Activated CD8-positive, alpha-beta T cell treated with anti-CD3 and anti-CD28 coated beads, Interleukin-2, amount 10 ng/mL, durations not matched to agents 7 days and 5 days (primary cell): Measurements from ENCODE around the gene ERH. TPM values are rescaled to one million over a fixed set of nuclear protein-coding genes. Genes with fewer than 3 reads are reported as not detected.

Experiments
- ATAC-seq: fragments of 150-1000 bp; cut with Tn5 transposase; one replicate; pipeline ENCODE4 v1.10.0; 2021; ENCODE audit warnings: moderate library complexity
- CTCF ChIA-PET: fragments of 350-600 bp; sonication (Branson Sonifier 250); formaldehyde crosslinking; loops from one replicate; lab custom pipeline; 2021; ENCODE audit warnings: antibody characterized with exemption; lab: Charles Lee
- POLR2A ChIA-PET: fragments of 350-600 bp; sonication (Branson Sonifier 250); formaldehyde crosslinking; loops from one replicate; lab custom pipeline; 2021; ENCODE audit warnings: antibody characterized with exemption; lab: Charles Lee
- DNase-seq: peaks from one replicate; pipeline ENCODE4 v3.0.0-alpha.2; 2020
- H3K27ac Mint-ChIP-seq: one replicate; pipeline ENCODE4 v1.8.0; 2021; ENCODE audit warnings: mild to moderate bottlenecking, mixed read lengths
- H3K27me3 Mint-ChIP-seq: one replicate; pipeline ENCODE4 v1.8.0; 2021; ENCODE audit warnings: low read depth, mixed read lengths
- H3K36me3 Mint-ChIP-seq: one replicate; pipeline ENCODE4 v1.8.0; 2021; ENCODE audit warnings: low read depth, mixed read lengths
- H3K4me1 Mint-ChIP-seq: one replicate; pipeline ENCODE4 v1.8.0; 2021; ENCODE audit warnings: low read depth, mixed read lengths
- H3K4me3 Mint-ChIP-seq: one replicate; pipeline ENCODE4 v1.8.0; 2021; ENCODE audit warnings: mild to moderate bottlenecking, mixed read lengths
- H3K9me3 Mint-ChIP-seq: one replicate; pipeline ENCODE4 v1.8.0; 2022; ENCODE audit warnings: mixed read lengths; ENCODE audit not compliant: insufficient read depth
- total RNA-seq, 2 experiments: library from RNA; stranded (reverse); gene quantifications; one replicate each; pipeline ENCODE4 v1.2.3, GENCODE V29; 2021

The ERH gene
- total RNA-seq, 2 experiments from 2014 or later = 290 to 318 TPM

DNA sequence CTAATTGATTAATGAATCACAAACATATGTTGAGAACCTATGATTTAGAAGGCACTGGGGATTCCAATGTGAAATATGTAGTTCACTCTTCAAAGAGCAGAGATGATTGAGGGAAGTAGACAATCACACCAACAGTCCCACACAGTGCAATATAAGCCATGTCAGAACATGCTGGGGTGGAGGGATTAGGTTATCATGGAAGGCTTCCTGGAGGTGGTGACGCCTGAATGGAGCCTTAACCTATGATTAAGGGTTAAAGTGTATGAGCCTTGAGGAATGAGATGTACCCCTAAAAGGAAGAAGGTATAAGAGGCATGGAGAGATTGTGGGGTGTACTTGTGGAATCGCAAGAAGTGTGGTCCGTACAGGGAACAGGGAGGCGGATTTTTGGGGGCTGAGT lies 31.3 kb downstream of the ERH start:
- ChIA-PET CTCF (interaction anchor here (0.8 to 1.2 kb wide), 3 partner anchors 12 to 238 kb away, joined by 3 read pairs; no protein-coding TSS in a partner anchor), POLR2A (no interaction called here)
- no peaks in the 10 kb centered on the region for H3K27me3 Mint-ChIP-seq
- no peaks in the 10 kb centered on the region for H3K36me3 Mint-ChIP-seq
- H3K27ac Mint-ChIP-seq = no peak overlapping the region
- DNase-seq (no peak), ATAC-seq (no peak)
- H3K9me3 Mint-ChIP-seq = no peaks in the 10 kb centered on the region
- H3K4me1 Mint-ChIP-seq = no peaks in the 10 kb centered on the region
- no peak overlapping the region for H3K4me3 Mint-ChIP-seq

DNA sequence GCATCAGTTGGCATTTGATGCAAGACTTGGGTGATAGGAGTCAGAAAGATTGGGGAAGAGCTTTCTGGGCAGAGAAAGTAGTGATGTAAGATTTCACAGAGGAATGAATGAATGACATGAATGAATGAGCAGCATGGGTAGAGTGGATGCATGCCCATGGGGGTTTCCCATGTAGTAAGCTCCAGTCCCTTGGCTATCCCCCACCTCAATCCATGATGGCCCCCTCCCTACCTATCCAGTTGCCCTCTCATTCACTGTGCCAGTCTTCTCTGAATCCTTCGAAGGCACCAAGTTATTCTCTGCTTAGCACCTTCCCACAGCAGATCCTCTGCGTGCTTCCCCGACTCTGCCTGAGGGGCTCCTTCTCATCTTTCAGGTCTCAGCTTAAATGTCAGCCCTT lies 32.0 kb downstream of the ERH start:
- Mint-ChIP-seq H3K27me3 (no peaks in the 10 kb centered on the region), H3K27ac (no peak overlapping the region), H3K4me1 (no peaks in the 10 kb centered on the region), H3K9me3 (no peaks in the 10 kb centered on the region), H3K4me3 (no peak overlapping the region), H3K36me3 (no peaks in the 10 kb centered on the region)
- ChIA-PET POLR2A (interaction anchor here (0.6 kb wide), 1 partner anchor 16 kb away, joined by 3 read pairs; no protein-coding TSS in a partner anchor), CTCF (interaction anchor here (0.8 to 1.2 kb wide), 4 partner anchors 11 to 237 kb away, joined by 3 read pairs; partner anchors contain the start of genes ERH and SLC39A9)
- ATAC-seq (no peak), DNase-seq (no peak)

DNA sequence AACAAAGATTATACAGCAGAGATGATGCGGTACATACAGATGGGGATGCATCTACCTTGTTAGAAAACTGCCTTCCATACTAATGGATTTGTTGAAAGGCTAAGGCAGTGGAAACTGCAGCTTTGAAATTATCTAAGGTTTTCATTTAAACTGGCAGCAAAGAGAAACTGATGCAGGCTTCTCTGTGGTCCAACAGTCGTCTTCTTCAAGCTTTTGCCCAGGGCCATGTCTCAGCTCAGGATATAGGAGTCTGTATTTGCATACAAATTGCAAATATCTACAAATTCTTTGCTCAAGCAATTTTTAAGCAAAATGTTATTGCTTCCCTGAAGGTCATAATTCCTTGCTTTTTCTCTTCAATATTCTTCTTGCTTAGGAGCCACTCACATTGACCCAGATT lies 33.7 kb downstream of the ERH start:
- Mint-ChIP-seq H3K4me1 (no peaks in the 10 kb centered on the region), H3K9me3 (no peaks in the 10 kb centered on the region)

DNA sequence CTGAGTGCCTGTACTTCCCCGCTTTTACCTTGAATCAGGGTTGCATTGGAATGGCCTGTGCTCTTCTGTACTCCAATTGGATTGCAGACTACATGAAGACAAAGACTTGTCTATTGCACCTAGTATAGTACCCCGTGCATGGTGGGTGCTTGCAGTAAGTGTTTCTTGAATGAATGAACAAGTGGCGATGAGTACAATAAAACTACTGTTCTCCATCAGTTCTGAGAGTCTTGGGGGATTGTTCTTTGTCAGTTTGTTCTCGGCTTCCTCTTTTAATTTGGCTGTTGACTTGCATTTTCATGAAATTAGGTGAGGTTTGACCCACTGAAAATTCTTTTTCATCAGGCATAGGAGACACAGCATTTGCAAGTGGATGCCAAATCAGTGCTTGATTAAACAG lies 34.1 kb downstream of the ERH start:
- ATAC-seq (no peak), DNase-seq (no peak)
- Mint-ChIP-seq H3K27ac (no peak overlapping the region), H3K4me1 (no peaks in the 10 kb centered on the region), H3K4me3 (no peak overlapping the region), H3K27me3 (no peaks in the 10 kb centered on the region), H3K9me3 (no peaks in the 10 kb centered on the region), H3K36me3 (no peaks in the 10 kb centered on the region)
- ChIA-PET CTCF (interaction anchor here (0.5 to 2.0 kb wide), 2 partner anchors 12 to 1655 kb away, joined by 3 to 6 read pairs; no protein-coding TSS in a partner anchor), POLR2A (interaction anchor here (1.3 kb wide), 1 partner anchor 12 kb away, joined by 3 read pairs; no protein-coding TSS in a partner anchor)

More for the DNA sequence above, 33.7 kb downstream of the ERH start:
- no peak overlapping the region for H3K4me3 Mint-ChIP-seq
- no peak overlapping the region for H3K27ac Mint-ChIP-seq
- DNase-seq = no peak
- ATAC-seq = no peak
- H3K27me3 Mint-ChIP-seq = no peaks in the 10 kb centered on the region
- H3K36me3 Mint-ChIP-seq = no peaks in the 10 kb centered on the region
- ChIA-PET CTCF (interaction anchor here (0.5 kb wide), 1 partner anchor 1655 kb away, joined by 3 read pairs; no protein-coding TSS in a partner anchor), POLR2A (interaction anchor here (1.3 kb wide), 1 partner anchor 12 kb away, joined by 3 read pairs; no protein-coding TSS in a partner anchor)

DNA sequence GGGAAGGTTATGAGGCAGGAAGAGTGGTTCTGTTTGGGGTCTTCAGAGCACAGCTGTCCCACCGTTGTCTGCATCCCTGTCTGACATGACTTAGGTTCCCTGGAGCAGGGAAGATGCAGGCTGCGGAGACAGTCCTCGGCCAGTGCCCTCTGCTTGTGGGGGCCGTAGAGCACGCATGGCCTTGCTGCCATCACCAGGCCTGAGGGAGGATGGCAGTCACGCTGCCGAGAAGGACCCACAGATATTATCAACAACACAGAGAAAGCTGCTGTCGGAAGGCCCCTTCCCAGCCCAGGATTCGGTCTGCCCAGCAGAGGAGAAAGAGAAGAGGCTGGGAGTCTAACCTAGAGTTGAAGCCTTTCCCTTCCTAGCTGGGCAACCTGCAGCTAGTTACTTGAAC lies 35.0 kb downstream of the ERH start:
- CTCF ChIA-PET = interaction anchor here (0.8 to 2.2 kb wide), 5 partner anchors 11 to 121 kb away, joined by 3 to 11 read pairs (median 4); no protein-coding TSS in a partner anchor
- no peaks in the 10 kb centered on the region for H3K27me3 Mint-ChIP-seq
- POLR2A ChIA-PET = no interaction called here
- no peak overlapping the region for H3K27ac Mint-ChIP-seq
- no peaks in the 10 kb centered on the region for H3K9me3 Mint-ChIP-seq
- H3K36me3 Mint-ChIP-seq = no peaks in the 10 kb centered on the region
- no peak for DNase-seq
- no peaks in the 10 kb centered on the region for H3K4me1 Mint-ChIP-seq
- ATAC-seq = no peak
- H3K4me3 Mint-ChIP-seq = no peak overlapping the region

DNA sequence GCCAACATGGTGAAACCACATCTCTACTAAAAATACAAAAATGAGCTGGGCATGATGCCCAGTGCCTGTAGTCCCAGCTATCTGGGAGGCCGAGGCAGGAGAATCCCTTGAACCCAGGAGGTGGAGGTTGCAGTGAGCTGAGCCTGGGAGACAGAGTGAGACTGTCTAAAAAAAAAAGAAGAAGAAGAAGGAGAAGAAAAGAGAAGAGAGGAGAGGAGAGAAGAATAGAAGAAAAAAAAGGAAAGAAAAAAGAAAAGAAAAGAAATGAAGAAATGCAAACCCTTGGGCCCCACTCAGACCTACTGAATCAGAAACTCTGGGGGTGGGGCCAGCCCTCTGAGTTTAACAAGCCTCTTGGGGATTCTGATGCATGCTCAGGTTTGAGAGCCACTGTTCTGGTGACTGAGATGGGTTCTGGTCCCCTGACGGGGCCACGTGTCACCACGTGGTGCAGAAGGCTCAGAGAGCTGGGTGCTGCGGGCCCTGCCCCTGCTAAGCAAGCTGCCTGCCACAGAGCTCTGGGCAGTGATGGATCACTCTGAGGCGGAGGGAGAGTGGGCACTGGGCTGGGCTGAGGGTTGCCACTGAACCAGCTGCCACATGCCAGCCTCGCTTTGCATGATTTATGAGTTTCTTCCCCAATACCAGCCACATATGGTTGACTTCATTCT lies 37.5 kb downstream of the ERH start:
- POLR2A ChIA-PET = no interaction called here
- H3K27me3 Mint-ChIP-seq = no peaks in the 10 kb centered on the region
- CTCF ChIA-PET = no interaction called here
- no peak overlapping the region for H3K27ac Mint-ChIP-seq
- DNase-seq (no peak), ATAC-seq (no peak)
- H3K4me3 Mint-ChIP-seq = no peak overlapping the region
- H3K9me3 Mint-ChIP-seq = no peaks in the 10 kb centered on the region
- no peaks in the 10 kb centered on the region for H3K36me3 Mint-ChIP-seq
- no peaks in the 10 kb centered on the region for H3K4me1 Mint-ChIP-seq

DNA sequence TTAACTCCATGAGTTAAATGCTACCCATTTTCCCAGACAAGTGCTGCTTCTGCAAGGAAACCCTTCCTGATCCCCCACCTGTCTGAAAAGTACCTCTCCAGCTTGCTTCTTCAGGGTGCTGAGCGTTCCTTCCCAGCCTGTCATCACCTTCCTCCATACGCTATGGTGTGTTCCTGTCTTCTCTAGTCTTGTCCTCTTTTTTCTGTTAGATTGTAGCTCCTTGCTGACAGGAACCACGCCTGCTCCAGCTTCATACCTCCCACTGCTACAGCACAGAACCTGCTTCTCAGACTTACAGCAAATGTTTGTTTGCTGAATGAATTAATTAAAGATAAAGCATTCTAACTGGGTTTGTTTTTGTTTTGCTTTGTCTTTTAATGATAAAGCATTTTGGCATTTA lies 39.1 kb downstream of the ERH start:
- no peak for DNase-seq
- Mint-ChIP-seq H3K9me3 (no peaks in the 10 kb centered on the region), H3K27me3 (no peaks in the 10 kb centered on the region), H3K4me3 (no peak overlapping the region), H3K4me1 (peaks cover 15% of the 10 kb centered on the region), H3K27ac (no peak overlapping the region), H3K36me3 (peaks cover 2% of the 10 kb centered on the region)
- ATAC-seq = no peak
- ChIA-PET POLR2A (no interaction called here), CTCF (interaction anchor here (1.5 kb wide), 1 partner anchor 40 kb away, joined by 3 read pairs; the partner anchor contains the start of genes ERH and SLC39A9)

DNA sequence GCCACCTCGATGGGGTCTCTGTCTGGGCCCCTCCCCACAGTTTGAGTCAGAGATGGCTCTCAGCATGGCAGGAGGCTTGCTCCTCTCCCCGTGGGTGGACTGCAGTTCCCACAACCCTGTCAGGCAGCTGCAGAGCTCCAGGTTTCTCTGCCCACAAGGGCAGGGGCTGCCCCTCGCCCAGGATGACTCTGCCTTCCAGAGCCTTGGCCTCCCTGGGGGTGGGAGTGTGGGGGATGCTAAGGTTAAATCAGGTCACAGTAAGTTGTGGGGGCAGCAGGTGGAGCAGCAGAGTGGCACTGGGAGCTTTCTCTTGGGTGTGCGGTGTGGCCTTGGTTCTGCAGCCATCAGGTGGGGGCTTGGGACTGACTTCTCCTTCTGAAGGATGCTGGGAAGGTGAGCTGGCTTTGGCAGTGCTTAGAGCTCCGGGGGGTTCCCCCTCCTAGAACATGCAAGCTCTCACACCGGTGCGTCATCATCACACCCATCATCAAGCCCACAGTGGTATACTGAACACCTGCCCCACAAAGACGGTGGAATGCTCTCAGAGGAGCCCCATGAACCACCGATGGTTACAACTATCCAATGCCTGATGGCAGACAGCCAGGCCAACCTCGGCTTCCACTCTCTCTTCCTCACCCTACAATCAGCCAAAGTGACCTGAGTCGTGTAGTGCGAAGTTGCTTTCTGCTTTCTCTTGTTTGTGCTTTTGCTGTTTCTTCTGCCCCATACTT lies 39.7 kb downstream of the ERH start:
- Mint-ChIP-seq H3K4me3 (no peak overlapping the region), H3K9me3 (no peaks in the 10 kb centered on the region), H3K4me1 (peaks cover 20% of the 10 kb centered on the region), H3K27ac (no peak overlapping the region), H3K27me3 (no peaks in the 10 kb centered on the region), H3K36me3 (peaks cover 2% of the 10 kb centered on the region)
- DNase-seq (no peak), ATAC-seq (no peak)
- POLR2A ChIA-PET = no interaction called here
- CTCF ChIA-PET = interaction anchor here (1.5 kb wide), 1 partner anchor 40 kb away, joined by 3 read pairs; the partner anchor contains the start of genes ERH and SLC39A9

DNA sequence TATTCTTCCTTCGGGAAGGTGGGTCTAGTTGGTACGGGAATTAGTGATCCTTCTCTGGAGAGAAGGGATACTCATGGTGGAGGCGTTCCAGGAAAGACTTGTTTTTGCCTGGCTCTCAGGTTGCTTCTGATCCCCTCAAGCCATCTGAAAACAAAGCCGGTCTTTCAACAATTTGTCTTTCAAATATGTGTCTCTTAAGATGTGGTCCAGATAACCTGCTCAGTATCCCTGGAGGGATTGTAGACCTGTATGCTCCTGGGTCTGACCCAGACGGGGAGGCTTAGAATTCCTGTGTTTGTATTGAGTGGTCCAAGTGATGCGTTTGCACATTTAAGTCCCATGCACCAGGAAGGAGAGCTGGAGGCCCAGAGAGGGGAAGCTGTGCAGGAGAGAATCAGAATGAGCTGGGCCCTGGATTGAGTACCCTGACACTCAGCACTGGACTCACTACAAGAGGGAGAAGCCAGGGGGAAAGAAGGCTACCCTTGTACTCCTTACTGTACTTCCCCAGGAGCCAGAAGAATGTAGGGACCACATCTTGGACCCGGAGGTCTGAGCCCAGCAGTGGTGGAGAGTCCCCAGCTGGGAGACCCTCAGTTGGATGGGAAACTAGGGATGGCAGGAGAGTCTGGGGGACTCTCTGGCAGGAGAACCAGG lies 40.4 kb downstream of the ERH start:
- DNase-seq (no peak), ATAC-seq (no peak)
- peaks cover 20% of the 10 kb centered on the region for H3K4me1 Mint-ChIP-seq
- H3K9me3 Mint-ChIP-seq = no peaks in the 10 kb centered on the region
- no peak overlapping the region for H3K4me3 Mint-ChIP-seq
- H3K36me3 Mint-ChIP-seq = peaks cover 2% of the 10 kb centered on the region
- no peaks in the 10 kb centered on the region for H3K27me3 Mint-ChIP-seq
- ChIA-PET POLR2A (no interaction called here), CTCF (interaction anchor here (1.5 to 1.8 kb wide), 2 partner anchors 10 to 41 kb away, joined by 3 to 5 read pairs; partner anchors contain the start of genes ERH and SLC39A9)
- H3K27ac Mint-ChIP-seq = no peak overlapping the region

DNA sequence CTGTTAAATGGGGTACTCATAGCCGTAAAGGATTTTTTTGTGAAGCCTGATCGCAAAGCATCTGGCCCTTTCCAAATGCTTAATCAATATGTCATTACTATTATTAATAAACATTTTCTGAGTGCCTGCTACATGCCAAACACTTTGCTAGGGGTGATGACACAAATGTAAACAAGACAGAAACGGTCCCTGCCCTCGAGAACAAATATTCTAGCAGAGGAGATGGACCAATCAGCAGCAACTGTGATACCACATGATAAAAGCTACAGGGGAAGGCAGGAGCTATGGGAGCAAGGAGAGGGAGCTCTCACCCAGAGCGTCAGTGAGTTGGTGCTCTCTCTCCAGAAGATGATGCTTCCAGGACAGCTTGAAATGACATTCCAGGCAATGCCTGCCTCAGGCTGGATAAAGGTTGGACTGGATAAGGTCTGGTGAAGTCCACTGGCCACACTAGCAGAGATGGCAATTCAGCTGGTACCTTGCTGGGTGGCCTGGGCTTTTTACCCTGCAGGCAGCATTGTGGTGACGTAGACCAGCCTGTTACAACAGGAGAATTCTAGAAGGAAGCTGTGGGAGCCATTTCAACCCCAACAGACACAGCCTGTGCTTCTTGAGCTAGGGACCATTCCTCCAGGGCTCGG lies 41.1 kb downstream of the ERH start:
- H3K27me3 Mint-ChIP-seq = no peaks in the 10 kb centered on the region
- ChIA-PET POLR2A (interaction anchor here (1.0 kb wide), 1 partner anchor 42 kb away, joined by 4 read pairs; the partner anchor contains the start of genes ERH and SLC39A9), CTCF (interaction anchor here (1.8 kb wide), 1 partner anchor 9 kb away, joined by 5 read pairs; no protein-coding TSS in a partner anchor)
- no peak for DNase-seq
- ATAC-seq = no peak
- H3K4me3 Mint-ChIP-seq = no peak overlapping the region
- H3K9me3 Mint-ChIP-seq = no peaks in the 10 kb centered on the region
- no peak overlapping the region for H3K27ac Mint-ChIP-seq
- peaks cover 20% of the 10 kb centered on the region for H3K4me1 Mint-ChIP-seq
- peaks cover 2% of the 10 kb centered on the region for H3K36me3 Mint-ChIP-seq
